DOHH2 (cell line): ENCODE results near the gene CBR3.

ENCODE experiments used
- EZH2phosphoT487 ChIP-seq: fragments of 200-600 bp; sonication (generic); IDR thresholded peaks from 2 replicates; pipeline ENCODE4 v1.6.1; 2017; ENCODE audit warnings: borderline replicate concordance, mild to moderate bottlenecking, antibody characterized with exemption, low read length, moderate library complexity, mixed read lengths
- TF ChIP-seq, protein P1 (sequence below): fragments of 200-600 bp; sonication (generic); IDR thresholded peaks from one replicate; pipeline ENCODE4 v1.5.1; 2014; ENCODE audit warnings: antibody characterized with exemption, mild to moderate bottlenecking, low read depth, low read length; ENCODE audit not compliant: poor library complexity, severe bottlenecking

DNA sequence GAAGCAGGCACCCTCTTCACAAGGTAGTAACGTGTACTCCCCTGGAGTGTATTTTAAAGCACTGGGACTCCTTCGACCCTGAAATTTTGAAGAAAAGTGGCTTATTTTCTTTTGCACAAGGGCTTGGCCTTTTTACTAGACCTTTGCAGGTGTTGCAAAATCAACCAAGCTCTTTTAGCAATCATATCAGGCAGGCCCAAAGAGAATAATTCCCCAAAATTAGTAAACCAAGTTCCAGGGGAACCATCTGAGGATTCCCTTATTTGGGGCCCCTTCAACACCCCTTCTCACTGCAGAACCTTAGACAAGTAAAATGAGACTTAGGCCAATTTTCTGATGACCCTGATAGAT, 36.7 kb upstream of the CBR3 start:
- TF ChIP-seq, protein P1, sequence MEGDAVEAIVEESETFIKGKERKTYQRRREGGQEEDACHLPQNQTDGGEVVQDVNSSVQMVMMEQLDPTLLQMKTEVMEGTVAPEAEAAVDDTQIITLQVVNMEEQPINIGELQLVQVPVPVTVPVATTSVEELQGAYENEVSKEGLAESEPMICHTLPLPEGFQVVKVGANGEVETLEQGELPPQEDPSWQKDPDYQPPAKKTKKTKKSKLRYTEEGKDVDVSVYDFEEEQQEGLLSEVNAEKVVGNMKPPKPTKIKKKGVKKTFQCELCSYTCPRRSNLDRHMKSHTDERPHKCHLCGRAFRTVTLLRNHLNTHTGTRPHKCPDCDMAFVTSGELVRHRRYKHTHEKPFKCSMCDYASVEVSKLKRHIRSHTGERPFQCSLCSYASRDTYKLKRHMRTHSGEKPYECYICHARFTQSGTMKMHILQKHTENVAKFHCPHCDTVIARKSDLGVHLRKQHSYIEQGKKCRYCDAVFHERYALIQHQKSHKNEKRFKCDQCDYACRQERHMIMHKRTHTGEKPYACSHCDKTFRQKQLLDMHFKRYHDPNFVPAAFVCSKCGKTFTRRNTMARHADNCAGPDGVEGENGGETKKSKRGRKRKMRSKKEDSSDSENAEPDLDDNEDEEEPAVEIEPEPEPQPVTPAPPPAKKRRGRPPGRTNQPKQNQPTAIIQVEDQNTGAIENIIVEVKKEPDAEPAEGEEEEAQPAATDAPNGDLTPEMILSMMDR, result no peak
- TF ChIP-seq EZH2phosphoT487, result no peak
